SK-N-DZ (cell line): ENCODE results near the gene PROM1.
A peak's percentile ranks its signal among the peaks of the same experiment; 100 is the strongest.

Experiments
- DNase-seq: peaks from one replicate; pipeline ENCODE4 v3.0.0-alpha.2; 2015; ENCODE audit warnings: low spot score

The PROM1 gene

GRCh38 chr4:16066586-16067128 is 17.2 kb downstream of the PROM1 start:
- DNase-seq, result no peak

- DNase-seq, result no peak
Measured at GRCh38 chr4:16065066-16065465, 18.8 kb downstream of the PROM1 start.

- DNase-seq, result no peak
Measured at GRCh38 chr4:16062601-16063000, 21.2 kb downstream of the PROM1 start.

- DNase-seq, result peak; percentile 62
Measured at GRCh38 chr4:16056681-16057385, 27.0 kb downstream of the PROM1 start.

- no peak for DNase-seq
Measured at GRCh38 chr4:16055873-16056272, 27.9 kb downstream of the PROM1 start.

GRCh38 chr4:16055471-16055870 is 28.4 kb downstream of the PROM1 start:
- no peak for DNase-seq

- no peak for DNase-seq
Measured at GRCh38 chr4:16052939-16053338, 30.9 kb downstream of the PROM1 start.

DNA sequence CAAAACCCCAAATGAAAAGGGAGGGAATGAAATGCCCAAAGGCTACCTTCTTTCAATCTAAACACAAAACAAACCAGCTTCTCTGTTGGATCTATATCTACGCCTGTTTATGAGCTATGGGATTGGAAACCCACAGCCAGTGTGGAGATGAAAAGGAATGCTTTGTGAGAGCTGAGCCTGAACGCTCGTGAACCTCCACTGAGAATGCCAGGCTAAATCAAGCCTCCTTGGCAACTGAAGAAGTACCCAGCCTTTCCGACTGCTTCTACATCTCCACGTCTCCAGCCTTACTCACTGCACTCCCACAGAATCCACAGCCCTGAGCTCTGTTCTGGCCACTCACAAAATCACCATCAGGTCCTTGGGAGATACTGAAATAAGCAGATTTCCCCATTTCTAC is 31.8 kb downstream of the PROM1 start:
- no peak for DNase-seq

DNA sequence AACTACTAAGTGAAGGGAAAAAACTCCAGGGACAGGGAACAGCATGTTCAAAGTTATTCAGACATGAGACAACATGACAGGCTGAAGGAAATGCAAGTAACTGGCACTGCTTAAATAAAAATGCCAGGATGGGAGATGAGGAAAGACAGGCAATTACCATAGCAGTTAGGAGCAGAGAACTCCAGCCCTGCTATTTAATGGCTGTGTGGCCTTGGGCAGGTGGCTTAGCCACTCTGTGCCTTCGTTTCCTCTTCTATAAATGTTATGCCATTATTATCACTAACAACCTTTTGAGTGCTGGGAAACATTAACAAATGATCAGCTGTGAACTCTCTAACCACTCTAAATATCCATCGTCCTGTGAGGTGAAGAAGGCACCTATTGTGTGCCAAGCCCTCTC is 32.7 kb downstream of the PROM1 start:
- no peak for DNase-seq

DNA sequence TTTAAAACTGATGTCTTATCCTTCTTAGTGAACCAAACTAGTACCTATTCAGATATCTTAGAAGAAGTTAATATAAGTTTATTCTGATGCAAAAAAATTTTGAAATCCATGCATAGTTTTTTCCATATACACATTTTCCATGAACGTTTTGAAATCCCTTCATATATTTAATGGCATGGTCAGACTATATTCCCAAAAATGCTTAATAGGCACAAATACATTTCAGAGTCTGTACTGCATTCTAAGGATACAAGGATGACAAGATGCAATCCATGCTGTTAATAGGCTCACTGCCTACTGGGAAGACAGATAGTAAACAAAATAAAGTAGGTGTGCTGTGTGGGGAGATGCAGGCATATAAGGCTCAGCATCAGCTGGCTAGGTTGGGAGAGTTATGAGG is 33.2 kb downstream of the PROM1 start:
- no peak for DNase-seq

GRCh38 chr4:16048619-16049419 is 35.0 kb downstream of the PROM1 start:
- no peak for DNase-seq

- DNase-seq, result no peak
Measured at GRCh38 chr4:16045687-16046086, 38.1 kb downstream of the PROM1 start.

GRCh38 chr4:16043642-16044498 is 40.0 kb downstream of the PROM1 start:
- DNase-seq, result peak; percentile 15

DNA sequence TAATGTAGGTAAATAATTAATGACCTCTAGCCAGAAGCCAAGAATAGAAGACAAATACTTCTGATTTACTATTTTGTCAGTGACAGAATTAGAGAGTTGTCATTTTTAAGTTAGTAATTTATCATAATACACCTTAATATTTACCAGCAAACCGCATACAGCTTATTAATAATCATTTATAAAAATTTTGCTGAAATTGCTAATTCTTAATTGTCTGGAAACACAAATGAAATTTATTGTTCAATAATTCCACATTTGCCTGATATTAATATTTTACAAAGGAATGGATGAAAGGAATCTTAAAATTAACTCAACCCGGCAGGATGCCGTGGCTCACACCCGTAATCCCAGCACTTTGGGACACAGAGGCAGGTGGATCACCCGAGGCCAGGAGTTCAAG is 44.7 kb downstream of the PROM1 start:
- no peak for DNase-seq

DNA sequence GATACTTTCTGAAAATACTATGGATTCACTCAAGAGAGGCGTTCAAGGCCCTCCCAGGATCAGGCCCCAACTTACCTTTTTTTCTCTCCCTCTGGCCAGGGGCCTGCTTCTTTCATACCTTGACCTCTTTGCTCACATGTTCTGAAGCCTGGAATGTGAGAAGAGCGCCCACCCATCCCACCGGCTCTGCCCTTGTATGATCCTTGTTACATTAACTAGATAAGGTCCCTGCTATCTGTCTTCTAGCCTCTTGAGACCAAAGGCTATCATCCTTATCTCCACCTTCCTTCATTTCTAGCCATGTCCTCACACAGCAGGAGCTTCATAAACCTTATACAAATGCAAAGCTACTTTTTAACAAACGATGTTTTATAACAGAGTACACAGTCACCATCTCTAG is 45.9 kb downstream of the PROM1 start:
- no peak for DNase-seq

DNA sequence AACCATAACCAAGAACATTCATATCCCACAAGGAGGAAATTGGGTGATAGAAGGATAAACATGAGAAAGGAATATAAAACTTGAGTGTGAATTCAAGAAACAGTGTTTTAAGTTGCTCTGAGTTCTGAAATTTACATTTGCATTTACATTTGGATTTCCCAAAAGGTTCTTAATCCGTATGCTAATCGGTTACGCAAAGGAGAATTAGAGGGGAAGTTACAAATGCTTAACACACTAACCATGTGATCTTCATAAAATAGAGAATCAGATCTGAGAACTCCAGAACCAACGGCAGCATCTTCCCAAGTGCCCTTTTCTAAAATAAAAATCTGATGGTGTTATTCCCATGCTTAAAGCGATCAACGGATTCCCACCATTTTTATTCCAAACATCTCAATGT is 48.0 kb downstream of the PROM1 start:
- DNase-seq, result no peak

- no peak for DNase-seq
Measured at GRCh38 chr4:16034010-16034748, 49.6 kb downstream of the PROM1 start.

DNA sequence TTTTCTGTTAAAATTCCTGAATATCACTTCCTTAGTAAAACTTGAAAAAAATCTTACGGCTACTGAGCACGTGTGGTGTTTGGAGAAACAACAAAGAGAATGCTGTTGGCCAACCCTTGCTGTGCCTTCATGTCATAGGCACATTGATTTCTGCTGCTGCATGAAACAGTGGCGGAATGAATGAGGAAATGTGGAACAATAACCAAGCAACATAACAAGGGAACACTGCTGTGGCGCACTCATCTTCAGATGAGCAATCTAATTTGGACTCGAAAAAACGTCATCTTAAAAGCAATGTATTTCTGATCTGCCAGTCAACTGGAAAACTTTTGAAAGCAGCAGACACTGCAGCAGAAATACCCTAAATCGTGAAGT is 51.4 kb downstream of the PROM1 start:
- no peak for DNase-seq

DNA sequence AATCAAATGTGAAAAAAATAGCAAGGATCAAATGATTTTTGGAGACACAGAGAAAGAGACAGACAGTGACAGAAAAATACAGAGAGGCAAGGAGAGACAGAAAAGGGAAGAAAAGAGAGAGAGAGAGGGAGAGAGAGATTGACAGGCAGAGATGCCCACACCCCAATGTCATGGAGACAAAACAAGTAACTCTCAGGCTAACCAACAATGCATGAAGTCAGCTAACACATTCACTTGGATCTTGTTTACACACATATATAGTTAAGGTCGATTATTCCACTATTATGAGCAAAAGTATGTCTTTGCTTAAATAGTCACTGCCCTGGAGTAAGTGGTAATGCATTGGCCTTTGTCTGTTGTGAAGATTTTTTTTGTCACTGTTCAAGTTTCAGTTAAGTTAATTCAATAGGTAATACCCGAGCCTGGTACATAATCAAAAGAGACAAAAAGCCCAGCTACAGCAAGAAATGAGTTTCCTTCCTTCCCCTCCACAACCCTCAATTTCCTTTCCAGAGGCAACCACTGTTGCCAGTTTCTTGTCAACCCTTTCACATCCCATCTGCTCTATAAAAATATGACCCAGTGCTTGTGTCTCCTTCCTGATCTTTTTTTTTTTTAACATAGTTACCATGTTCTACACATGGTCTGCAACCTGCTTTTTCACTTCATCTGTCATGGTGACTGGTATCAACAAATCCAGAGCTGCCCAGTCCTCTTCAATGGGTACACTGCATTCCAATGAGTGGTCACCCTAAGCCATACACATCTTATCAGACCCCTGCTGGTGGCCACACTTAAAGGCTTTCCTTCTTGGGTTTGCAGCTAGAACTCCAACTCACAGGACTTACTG is 52.1 kb downstream of the PROM1 start:
- no peak for DNase-seq

DNA sequence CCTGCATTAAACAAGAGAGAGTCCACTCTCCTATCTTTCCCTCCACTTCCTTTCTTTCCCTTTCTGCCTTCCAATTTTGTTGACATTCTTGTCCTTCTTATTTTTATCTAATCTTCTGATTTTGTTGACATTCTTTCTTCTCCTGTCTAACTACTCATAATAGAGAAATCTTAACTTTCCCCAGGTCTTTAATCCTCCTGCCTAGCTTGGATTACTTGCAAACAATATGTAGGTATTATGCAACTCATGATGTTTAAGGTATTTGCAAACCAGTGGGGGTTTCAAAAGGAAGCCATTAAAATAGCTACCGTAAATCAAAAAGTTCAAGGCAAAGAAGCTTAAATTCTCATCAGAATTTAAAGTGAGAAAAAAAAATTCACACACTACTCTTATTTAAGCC is 53.9 kb downstream of the PROM1 start:
- DNase-seq, result no peak
